Testis (tissue), 3 donors: ENCODE data around the gene TBX1. TPM values are rescaled to one million over a fixed set of nuclear protein-coding genes. Genes with fewer than 3 reads are reported as not detected.

ENCODE experiments used
- DNase-seq: peaks from one replicate; pipeline ENCODE4 v3.0.0-alpha.2; 2019
- H3K27ac ChIP-seq, 2 donors: fragments of 200-600 bp; sonication (generic); one replicate each; pipeline ENCODE4 v1.5.1; 2019
- H3K27me3 ChIP-seq: fragments of 200-600 bp; sonication (generic); one replicate; pipeline ENCODE4 v1.5.1; 2019
- H3K36me3 ChIP-seq: fragments of 200-600 bp; sonication (generic); one replicate; pipeline ENCODE4 v1.5.1; 2017; ENCODE audit warnings: low read depth; ENCODE audit errors: missing control alignments
- H3K4me1 ChIP-seq: fragments of 200-600 bp; sonication (generic); one replicate; pipeline ENCODE4 v1.5.1; 2019
- H3K4me3 ChIP-seq, 2 donors: fragments of 200-600 bp; sonication (generic); one replicate each; pipeline ENCODE4 v1.5.1; 2017 to 2019
- H3K9me3 ChIP-seq: fragments of 200-600 bp; sonication (generic); one replicate; pipeline ENCODE4 v1.5.1; 2017
- CTCF ChIP-seq, 3 experiments: fragments of 450-650 bp in 2 of 3; fragments of 200-600 bp in 1 of 3; sonication (generic) in 1 of 3; IDR thresholded peaks; one replicate each; pipeline ENCODE4 v1.5.1; 2016 to 2019; ENCODE audit warnings: antibody characterized with exemption in 3 of 3, mild to moderate bottlenecking in 2 of 3, moderate library complexity in 1 of 3
- POLR2A ChIP-seq: fragments of 450-650 bp; IDR thresholded peaks from one replicate; pipeline ENCODE4 v1.6.1; 2017; ENCODE audit warnings: antibody characterized with exemption, mild to moderate bottlenecking, moderate library complexity
- WGBS, 2 donors: methylation state at CpG; one replicate each; pipeline ENCODE4 v1.1.5; 2018; 5-methylcytosine and 5-hydroxymethylcytosine counted together
- intact Hi-C: fragments of 100-400 bp; cut with DNase I; formaldehyde crosslinking; loops from one replicate; pipeline ENCODE4 v1.15.1; 2023; ENCODE audit warnings: low total_unique reads
- polyA plus RNA-seq: library from polyadenylated mRNA; stranded (reverse); fragments of 350-450 nt; fragmentation: Illumina TruSeq; extraction: RNeasy Lipid Tissue Mini Kit (QIAGEN cat#74804); gene quantifications from one replicate; pipeline ENCODE4 v1.2.3, GENCODE V29; 2014; ENCODE audit warnings: low read depth, low replicate concordance; ENCODE audit not compliant: insufficient read depth
- total RNA-seq, 2 donors: library from RNA; depleted of rRNA; stranded (reverse); fragments of >200 nt; gene quantifications; one replicate each; pipeline ENCODE4 v1.2.3, GENCODE V29; 2016

TBX1 gene
- total and polyA plus RNA-seq, 3 donors from 2014 or later: 18.1 to 43.4 (median 23.3) TPM

- Histone ChIP-seq H3K27ac (no peak overlapping the region), H3K27me3 (no peaks in the 10 kb centered on the region), H3K4me3 (no peak overlapping the region), H3K9me3 (no peaks in the 10 kb centered on the region), H3K4me1 (no peaks in the 10 kb centered on the region), H3K36me3 (no peaks in the 10 kb centered on the region)
- TF ChIP-seq POLR2A: no peak
- intact Hi-C loops: no loop called here
- DNase-seq: no peak
- 72 to 82% methylated on average over 16 to 31 of the region's 31 CpGs for WGBS, 2 donors
These were observed 21.7 kb upstream of the TBX1 start for GRCh38 chr22:19738664-19739447.

GRCh38 chr22:19739448-19739895 is 21.1 kb upstream of the TBX1 start:
- no peak for DNase-seq
- Histone ChIP-seq H3K4me1 (no peaks in the 10 kb centered on the region), H3K27ac (no peak overlapping the region), H3K4me3 (no peak overlapping the region), H3K9me3 (no peaks in the 10 kb centered on the region), H3K36me3 (no peaks in the 10 kb centered on the region), H3K27me3 (no peaks in the 10 kb centered on the region)
- 66 to 67% methylated on average over 9 to 16 of the region's 16 CpGs for WGBS, 2 donors
- TF ChIP-seq CTCF (IDR thresholded peaks at IDR 0.05): no peak
- no peak for TF ChIP-seq POLR2A
- intact Hi-C loops: no loop called here

- intact Hi-C loops: no loop called here
These were observed 20.6 kb upstream of the TBX1 start for GRCh38 chr22:19739911-19740449.

GRCh38 chr22:19740586-19740985 is 20.0 kb upstream of the TBX1 start:
- Histone ChIP-seq H3K9me3 (no peaks in the 10 kb centered on the region), H3K4me1 (no peaks in the 10 kb centered on the region), H3K27ac (no peak overlapping the region), H3K4me3 (no peak overlapping the region), H3K36me3 (no peaks in the 10 kb centered on the region), H3K27me3 (no peaks in the 10 kb centered on the region)
- intact Hi-C loops: no loop called here
- DNase-seq: no peak
- TF ChIP-seq CTCF (IDR thresholded peaks at IDR 0.05): no peak
- TF ChIP-seq POLR2A: no peak
- WGBS, 2 donors: 92 to 95% methylated on average over 4 to 15 of the region's 15 CpGs

More at GRCh38 chr22:19739911-19740449, 20.6 kb upstream of the TBX1 start:
- 91 to 100% methylated on average over 4 to 7 of the region's 7 CpGs for WGBS, 2 donors
- TF ChIP-seq CTCF (IDR thresholded peaks at IDR 0.05) (no peak), POLR2A (no peak)
- H3K27me3 ChIP-seq: no peaks in the 10 kb centered on the region
- H3K4me1 ChIP-seq: no peaks in the 10 kb centered on the region
- H3K27ac ChIP-seq: no peak overlapping the region
- H3K36me3 ChIP-seq: no peaks in the 10 kb centered on the region
- DNase-seq: no peak
- no peaks in the 10 kb centered on the region for H3K9me3 ChIP-seq
- H3K4me3 ChIP-seq: no peak overlapping the region

GRCh38 chr22:19741053-19741452 is 19.5 kb upstream of the TBX1 start:
- TF ChIP-seq POLR2A (no peak), CTCF (IDR thresholded peaks at IDR 0.05) (no peak)
- H3K27ac ChIP-seq: no peak overlapping the region
- H3K36me3 ChIP-seq: no peaks in the 10 kb centered on the region
- no peaks in the 10 kb centered on the region for H3K4me1 ChIP-seq
- DNase-seq: no peak
- H3K4me3 ChIP-seq: no peak overlapping the region
- intact Hi-C loops: no loop called here
- no peaks in the 10 kb centered on the region for H3K9me3 ChIP-seq
- no peaks in the 10 kb centered on the region for H3K27me3 ChIP-seq
- 96 to 97% methylated on average over 7 of the region's 7 CpGs for WGBS, 2 donors
